ENCODE measurements around the gene AMOTL1.
"Not testable (repeated sequence)": the region's sequence is repeated elsewhere in the genome, so short reads cannot be mapped to it uniquely, and the experiment has no call there.

AMOTL1 gene

DNA sequence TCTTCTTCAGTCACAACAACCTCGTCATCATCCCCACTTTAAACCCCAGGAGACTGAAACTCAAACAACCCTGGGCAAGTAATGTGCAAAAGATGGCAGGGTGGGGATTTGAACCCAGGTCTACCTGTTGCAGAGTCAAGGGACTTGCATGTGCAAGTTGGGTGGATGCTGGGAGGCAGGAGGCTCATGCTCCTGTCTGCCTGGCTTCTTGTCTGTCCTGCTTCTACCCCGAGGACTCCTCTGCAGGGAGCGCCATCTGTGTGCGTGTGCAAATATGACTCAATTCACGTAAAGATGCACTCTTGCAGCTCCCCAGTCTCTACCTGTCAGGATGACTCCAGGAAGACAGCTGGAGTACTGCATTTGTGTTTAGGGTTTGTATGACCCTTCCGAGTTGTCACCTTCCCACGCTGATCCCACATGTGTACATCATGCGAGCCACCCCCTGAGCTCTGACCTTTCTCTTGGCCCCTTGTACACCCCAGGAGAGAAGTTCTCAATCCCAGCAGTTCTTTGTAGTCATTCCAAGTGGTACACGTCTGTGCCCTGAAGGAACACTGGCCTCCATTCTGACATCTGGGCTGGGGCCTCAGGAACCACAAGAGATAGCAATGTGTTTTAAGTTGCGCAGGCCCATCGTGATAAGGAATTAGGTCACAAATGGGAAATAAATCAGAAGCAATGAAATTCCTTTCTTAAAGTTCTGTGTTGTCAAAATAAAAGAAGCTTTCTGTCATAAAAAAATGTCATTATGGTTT is 109.5 kb downstream of the AMOTL1 start:
- no peak for DNase-seq (ENCODE audit: low read depth)

DNA sequence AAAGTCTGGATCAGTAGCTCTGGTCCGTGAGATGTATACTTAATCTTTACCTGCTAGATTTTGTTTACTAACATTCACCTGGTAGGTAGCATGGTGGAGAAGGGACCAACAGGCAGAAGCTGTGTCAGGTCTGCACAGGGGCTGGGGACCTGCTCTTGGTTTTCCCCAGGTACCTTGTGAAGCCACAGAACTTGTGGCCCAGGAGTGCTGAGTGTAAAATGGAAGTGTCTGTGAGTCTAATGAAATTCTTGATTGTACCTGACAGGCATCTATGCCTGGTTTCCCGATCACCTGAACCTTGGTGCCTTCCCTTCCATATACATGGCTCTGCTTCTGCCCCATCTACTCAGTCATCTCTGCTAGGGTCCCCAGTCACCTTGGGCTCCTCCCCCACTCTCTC is 110.8 kb downstream of the AMOTL1 start:
- no peak for DNase-seq (ENCODE audit: low read depth)

DNA sequence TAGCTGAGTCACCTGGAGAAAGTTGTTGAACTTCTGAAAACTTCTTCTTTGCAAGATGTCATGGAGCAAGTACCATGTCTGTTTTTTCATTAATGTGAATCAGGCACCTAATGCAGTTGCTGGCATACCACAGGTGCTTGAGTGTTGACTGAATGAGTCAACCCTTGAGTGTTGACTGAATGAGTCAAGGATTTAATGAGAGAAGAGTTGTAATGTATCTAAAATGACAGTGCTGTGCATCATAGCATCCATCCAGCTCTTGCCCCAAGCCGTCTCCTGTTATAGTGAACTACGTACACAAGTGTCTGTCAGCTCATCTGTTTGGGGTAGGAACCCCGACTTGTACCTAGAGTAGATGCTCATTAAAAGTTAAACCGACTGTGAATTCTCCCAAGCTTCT is 112.1 kb downstream of the AMOTL1 start:
- DNase-seq (ENCODE audit: low read depth) = no peak

DNA sequence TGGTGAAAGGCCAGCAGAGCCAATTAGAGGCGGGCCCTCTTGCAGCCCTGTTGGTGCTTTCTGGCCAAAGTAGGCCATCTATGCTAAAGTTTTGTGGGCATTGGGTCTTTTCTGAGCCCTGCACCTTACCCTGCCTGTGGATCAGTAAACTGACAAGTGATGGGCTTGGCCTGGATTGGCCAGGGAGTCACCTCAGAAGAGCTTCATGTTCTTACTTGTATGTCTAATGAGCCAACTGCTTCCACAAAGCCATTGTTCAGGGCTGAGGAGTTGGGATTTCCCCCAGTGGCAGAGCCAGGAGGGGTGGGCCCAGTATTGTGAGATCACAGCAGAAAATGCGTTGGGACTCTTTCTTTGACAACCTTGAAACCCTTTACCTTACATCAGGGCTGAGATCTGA is 114.8 kb downstream of the AMOTL1 start:
- no peak for DNase-seq (ENCODE audit: low read depth)

GRCh38 chr11:94883878-94884277 is 115.7 kb downstream of the AMOTL1 start:
- no peak for DNase-seq (ENCODE audit: low read depth)

- no peak for DNase-seq (ENCODE audit: low read depth)
Measured at GRCh38 chr11:94884376-94884775, 116.2 kb downstream of the AMOTL1 start.

GRCh38 chr11:94885133-94885532 is 117.0 kb downstream of the AMOTL1 start:
- no peak for DNase-seq (ENCODE audit: low read depth)

GRCh38 chr11:94885581-94885980 is 117.4 kb downstream of the AMOTL1 start:
- DNase-seq (ENCODE audit: low read depth) = no peak

DNA sequence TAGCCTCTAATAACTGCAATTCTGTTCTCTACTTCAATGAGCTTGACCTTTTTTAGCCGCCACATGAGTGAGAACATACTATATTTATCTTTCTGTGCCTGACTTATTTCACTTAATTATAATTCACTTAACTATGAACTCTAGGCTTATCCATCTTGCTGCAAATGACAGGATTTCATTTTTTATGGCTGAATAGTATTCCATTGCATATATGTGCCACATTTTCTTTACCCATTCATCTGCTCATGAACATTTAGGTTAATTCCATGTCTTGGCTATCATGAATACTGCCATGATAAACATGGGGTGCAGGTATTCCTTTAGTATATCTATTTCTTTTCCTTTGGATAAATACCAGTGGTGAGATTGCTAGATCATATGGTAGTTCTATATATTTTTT is 120.0 kb downstream of the AMOTL1 start:
- no peak for DNase-seq (ENCODE audit: low read depth)

- DNase-seq (ENCODE audit: low read depth) = no peak
Measured at GRCh38 chr11:94895451-94895850, 127.3 kb downstream of the AMOTL1 start.

DNA sequence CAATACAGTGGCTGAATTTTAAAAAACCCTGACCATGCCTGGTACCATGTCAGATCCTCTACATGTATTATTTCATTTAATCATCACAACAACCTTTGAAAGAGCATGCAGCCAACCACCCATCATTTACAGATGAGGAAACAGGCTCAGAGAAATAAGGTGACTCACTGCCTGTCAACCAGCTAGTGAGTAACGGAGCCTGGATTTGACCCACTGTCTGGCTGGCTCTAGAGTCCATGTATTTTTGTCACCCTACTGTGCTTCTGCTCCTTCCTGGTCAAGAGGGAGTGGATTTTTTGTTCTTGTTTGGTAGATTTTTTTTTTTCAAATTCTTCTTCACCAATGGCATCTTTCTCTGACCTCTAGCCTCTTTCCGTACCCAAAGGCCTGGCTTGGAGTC is 127.8 kb downstream of the AMOTL1 start:
- no peak for DNase-seq (ENCODE audit: low read depth)

DNA sequence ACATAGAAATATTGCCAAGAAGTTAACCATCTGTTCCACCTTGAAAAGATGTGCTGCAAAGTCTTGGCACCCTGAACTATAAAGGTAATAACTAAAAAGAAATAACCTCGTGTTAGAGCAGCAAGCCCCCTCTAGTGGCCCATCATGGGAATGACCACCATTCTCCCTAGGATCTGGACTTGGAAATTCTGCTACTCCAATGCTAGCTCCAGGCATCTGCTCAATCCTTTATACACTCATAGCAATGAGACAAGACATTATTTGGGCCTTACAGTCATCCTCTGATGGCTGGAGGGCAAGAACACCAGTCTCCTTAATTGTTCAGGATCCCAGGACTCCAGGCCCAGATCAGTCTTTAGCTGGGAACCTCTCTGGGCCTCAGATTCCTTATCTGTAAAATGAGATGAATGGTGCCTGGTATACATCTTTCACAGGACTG is 129.2 kb downstream of the AMOTL1 start:
- DNase-seq (ENCODE audit: low read depth) = no peak

- DNase-seq (ENCODE audit: low read depth) = no peak
Measured at GRCh38 chr11:94907226-94907625, 139.1 kb downstream of the AMOTL1 start.

GRCh38 chr11:94909371-94909820 is 141.2 kb downstream of the AMOTL1 start:
- no peak for DNase-seq (ENCODE audit: low read depth)

DNA sequence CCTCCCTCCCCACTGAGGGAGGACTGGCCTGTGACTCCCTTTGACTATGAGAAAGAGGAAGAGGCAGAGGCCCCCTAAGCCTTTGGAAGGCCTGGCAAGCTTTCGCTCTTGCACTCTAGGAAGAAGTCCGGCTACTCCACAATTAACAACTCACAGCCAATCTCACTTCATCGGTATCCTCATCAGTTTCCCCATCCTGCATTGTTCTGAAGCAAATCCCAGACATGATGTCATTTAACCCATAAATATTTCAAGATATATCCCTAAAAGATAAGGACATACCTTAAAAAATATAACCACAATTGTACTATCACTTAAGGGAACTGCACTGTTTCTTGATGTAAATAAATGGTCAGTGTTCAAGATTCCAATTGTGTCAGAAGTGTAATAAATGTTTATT is 142.1 kb downstream of the AMOTL1 start:
- DNase-seq (ENCODE audit: low read depth) = no peak

DNA sequence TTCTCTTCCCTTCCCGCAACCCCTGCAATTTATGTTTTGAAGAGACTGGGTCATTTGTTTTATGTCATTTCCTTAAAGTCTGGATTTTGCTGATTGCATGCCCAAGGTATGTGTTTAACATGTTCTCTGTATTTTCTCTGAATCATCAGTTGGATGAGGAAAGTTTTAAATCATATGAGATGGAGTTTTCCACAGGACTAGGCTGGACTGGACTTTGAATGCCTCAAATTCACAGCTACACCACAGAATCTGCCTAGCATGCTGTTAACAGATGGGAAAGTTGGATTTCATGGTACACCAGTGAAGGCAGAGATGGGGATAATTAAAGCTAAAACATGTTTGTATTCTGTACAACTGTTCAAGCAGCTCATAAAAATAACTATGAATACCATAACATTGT is 142.6 kb downstream of the AMOTL1 start:
- no peak for DNase-seq (ENCODE audit: low read depth)

GRCh38 chr11:94912806-94913205 is 144.7 kb downstream of the AMOTL1 start:
- no peak for DNase-seq (ENCODE audit: low read depth)

DNA sequence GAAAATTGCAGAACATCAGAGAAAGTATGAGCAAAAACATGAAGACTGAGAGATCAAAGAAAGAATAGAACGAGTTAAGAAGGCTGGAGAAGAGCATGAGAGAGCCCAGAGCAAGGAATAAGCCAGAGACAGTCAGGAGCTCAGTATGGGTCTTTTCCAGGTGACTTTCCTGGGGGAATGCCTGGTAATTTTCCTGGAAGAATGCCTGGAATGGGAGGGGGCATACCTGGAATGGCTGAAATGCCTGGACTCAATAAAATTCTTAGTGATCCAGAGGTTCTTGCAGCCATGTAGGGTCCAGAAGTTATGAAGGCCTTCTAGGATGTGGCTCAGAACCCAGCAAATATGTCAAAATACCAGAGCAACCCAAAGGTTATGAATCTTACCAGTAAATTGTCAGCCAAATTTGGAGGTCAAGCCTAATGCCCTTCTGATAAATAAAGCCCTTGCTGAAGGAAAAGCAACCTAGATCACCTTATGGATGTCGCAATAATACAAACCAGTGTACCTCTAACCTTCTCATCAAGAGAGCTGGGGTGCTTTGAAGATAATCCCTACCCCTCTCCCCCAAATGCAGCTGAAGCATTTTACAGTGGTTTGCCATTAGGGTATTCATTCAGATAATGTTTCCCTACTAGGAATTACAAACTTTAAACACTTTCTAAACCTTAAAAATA is 145.7 kb downstream of the AMOTL1 start:
- not testable (repeated sequence) for DNase-seq (ENCODE audit: low read depth)

DNA sequence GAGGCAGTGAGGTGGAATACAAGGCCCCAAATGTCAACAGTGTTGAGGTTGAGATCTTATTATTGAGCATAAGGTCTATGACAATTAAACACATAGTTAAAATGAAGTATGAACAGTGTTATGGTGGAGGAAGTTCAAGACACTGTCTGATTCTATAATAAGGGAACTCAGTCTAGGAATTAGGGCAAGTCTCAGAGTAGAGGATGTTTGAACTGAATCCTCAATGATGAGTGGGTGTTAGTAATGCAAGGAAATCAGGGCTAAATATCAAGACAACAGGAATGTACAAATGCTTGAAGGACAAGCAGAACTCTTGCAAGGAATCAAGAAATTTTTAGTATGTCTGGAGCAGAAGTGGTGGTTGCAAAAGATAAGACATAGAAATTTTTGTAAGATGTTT is 152.2 kb downstream of the AMOTL1 start:
- DNase-seq (ENCODE audit: low read depth) = no peak

DNA sequence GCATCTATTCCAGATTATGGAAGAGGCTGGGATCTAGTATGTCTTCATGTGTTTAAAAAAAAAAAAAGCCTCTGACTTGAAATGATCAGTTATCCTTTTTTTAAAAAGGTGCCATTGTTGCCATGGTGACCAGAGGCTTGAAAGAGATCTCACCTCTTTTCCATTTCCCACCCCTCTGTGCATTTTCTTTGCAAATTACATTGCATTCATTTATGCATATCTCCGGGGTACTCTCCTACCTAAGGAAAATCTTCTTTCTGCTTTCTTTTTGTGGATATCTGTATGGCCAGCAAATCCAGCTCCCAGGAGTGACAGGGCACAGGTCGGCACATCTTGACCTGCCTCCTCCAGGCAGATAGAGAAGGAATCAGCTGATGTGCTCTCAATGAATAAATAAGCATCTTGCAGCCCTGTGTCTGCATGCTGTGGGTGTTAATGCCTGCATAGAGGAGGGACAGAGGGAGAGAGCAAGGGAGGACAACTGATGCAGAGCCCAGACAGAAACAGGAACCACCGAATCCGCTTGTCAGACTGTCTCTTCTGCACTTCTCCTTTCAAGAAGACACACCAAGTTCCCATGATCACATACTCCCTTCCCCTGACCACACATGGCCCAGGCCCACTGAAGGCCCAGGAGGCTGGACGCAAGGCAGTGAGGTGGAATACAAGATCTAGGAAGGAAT is 154.3 kb downstream of the AMOTL1 start:
- no peak for DNase-seq (ENCODE audit: low read depth)

GRCh38 chr11:94923004-94923334 is 154.8 kb downstream of the AMOTL1 start:
- DNase-seq (ENCODE audit: low read depth) = no peak

DNA sequence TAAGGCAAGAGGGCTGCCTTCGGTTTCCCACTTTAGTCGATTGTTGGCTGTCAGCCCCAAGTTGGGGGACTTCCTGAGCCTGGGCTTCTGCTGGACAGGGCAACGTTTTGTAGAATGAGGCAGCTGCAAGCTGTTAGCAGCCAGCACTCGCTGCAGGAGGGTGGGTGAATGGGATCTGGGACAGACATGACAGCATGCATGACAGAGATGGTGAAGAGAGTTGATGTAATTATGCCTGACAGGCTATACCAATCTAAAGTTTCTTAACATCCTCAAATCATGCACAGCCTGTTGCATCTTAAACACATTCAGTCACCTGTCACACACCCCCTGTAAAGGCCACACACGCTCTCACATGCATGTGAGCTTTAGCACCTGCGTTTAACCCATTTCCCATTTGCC is 156.0 kb downstream of the AMOTL1 start:
- DNase-seq (ENCODE audit: low read depth) = no peak

- DNase-seq (ENCODE audit: low read depth) = no peak
Measured at GRCh38 chr11:94924612-94925011, 156.5 kb downstream of the AMOTL1 start.

Measured in HS-27A (cell line).